ENCODE data around the gene RPS6KL1.

RPS6KL1 gene

DNA sequence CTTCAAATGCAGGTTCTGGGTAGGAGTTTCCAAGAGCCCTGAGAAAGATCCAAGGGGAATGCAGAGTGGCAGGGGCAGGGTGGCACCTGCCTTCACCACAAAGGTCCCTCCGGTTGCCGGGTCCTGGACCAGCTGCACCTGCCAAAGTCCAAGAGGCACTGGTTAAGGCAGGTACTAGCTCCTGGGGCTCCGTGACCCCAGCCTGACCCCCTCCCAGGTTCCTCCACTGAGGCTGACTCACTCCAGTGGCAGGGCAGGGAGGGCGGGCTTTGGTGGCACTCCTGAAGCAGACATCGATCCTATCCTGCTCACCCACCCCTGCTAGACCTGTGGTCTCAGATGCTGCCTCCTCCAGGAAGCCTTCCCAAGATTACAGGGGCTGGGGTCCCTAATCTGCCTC is 11.4 kb downstream of the RPS6KL1 start:
- DNase-seq, result no peak

DNA sequence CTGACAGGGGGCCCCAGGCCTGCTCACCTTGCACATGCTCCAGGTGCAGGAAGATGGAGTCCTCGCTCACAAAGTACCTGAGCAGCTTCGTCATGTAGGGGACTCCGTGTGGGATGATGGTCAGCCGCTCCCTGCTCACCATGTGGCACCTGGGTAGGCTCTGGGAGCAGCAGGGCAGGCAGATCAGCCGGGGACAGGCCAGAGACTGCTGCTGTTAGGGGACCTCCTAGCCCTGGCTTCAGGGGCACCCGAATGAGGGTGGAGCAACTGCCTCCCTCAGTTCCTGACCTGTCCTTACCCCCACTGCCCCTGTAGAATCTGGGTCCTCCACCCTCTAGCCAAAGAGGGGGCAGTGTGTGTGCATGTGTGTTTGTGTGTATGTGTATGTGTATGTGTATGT is 11.8 kb downstream of the RPS6KL1 start:
- no peak for DNase-seq

DNA sequence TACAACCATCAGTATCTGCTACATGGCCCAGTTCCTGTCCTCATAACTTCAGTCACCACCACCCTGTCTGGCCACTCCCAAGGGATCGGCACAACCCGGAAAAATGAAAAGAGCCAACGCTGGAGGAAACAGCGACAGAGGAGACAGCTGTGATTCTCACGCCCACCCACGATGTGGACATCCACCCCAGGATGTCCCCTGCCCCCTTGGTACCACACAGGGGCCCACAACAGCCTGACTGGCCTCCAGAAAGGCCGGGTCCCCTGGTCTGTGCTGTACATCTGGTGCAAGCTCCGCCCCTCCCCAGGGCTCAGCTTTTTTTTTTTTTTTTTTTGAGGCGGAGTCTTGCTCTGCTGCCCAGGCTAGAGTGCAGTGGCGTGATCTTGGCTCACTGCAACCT is 12.5 kb downstream of the RPS6KL1 start:
- DNase-seq, result no peak

DNA sequence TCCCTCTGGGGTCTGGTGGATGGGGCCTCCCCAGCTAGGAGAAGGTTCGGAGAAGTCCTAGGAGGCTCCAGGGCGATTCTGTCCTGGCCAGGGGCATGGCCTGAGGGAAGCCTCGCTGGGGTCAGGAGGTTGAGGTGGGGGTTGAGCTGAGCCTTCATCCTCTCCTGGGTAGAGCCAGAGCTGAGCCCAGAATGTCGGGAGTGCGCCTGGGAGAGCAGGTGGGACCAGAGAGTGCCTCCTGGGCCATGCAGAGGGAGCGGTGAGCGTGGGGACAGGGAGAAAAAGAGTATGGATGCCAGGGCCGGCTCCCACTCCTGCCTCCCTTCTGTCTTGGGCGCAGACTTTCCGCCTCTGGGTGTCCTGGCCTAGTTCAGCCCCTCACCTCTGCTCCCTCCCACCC is 13.1 kb downstream of the RPS6KL1 start:
- DNase-seq, result no peak

DNA sequence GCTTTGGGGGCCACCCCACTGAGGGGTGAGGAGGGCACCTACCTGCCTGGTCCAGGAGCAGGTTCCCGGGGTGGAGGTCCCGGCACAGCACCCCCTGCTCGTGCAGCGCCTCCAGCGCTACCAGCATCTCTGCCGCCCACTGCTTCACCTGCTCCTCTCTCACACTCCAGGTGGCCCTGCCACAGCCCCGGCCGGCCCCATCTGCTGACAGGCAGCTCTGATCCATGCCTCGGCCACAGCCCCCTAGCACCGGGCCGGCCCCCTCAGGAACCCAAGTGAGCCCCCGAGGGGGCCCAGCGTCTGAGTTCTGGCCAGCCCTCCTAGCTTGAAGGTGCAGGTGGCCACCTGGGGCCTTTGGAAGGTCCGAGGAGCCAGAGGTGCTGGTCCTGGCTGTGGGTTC is 13.6 kb downstream of the RPS6KL1 start:
- no peak for DNase-seq

- DNase-seq, result no peak
Observed at GRCh38 chr14:74908861-74909341, 14.2 kb downstream of the RPS6KL1 start.

DNA sequence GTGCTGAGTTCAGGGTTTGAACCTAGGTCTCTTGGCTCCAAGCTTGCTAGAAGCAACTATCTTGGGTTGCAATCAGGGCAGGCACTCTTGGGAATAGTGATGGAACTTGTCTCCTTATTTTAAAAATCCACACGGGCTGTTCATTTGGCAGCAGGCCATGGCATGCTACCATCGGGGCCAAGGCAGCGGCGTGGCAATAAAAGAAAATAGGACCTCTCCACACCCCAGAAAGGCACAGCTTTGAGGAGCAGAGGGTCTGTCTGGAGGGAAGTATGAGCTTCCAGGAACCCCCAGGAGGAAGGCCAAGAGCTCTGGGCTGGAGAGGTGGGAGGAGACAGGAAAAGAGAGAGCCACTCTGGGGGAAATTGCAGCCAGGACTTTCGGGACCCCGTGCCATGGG is 15.3 kb downstream of the RPS6KL1 start:
- DNase-seq, result no peak

DNA sequence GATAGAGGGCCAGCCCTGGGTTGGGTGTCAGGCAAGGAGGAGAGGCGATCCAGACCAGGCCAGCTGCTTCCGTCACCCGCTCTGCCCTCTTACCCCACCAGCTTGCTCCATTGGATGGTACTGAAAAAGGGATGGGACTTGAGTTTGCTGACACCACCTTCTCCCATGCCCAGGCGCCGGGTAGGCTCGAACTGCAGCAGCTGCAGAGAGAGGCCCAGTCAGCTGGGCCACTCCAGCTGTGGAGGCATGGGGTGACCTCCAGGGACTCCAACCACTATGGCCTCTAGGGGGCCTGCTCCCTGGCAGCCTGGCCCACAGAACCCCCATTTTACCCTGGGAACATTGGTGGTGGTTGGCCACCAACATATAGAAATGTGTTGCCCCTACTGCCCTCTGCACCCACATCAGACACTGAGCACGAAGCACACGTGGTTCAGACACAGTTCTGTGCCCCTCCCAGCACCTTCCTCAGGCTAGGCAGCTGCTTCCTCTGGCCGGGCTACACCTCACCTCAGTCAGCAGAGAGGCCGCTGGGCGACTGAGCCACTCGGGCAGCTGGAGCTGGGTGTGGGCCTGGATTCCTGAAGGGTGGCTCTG is 16.0 kb downstream of the RPS6KL1 start:
- no peak for DNase-seq

DNA sequence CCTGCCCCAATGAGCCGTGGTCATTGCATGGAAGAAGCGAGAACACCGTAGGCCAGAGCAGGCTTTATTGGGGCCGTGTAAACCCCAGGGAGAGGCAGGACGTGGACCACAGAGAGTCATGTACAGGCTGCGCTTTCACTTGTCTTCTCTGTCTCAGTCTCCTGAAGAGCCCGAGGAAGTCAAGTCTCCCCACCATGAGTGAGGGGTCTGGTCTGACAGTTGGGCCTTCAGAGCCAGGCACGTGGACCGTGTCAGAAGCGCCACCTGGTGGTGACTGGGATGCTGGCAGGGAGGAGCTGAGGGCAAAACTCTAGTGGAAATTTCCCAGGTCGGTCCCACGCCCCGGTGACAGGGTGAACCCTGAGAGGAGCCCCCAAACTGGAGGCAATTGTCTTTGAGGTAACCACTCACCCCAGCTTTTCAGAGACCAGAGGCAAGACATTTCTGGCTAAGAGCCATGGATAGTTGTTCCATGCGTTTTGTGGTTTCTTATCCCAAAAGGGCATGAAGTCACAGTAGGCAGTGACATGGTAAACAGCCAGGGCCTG is 17.4 kb downstream of the RPS6KL1 start:
- peak; percentile 62 to 79 (median 68) for DNase-seq

DNA sequence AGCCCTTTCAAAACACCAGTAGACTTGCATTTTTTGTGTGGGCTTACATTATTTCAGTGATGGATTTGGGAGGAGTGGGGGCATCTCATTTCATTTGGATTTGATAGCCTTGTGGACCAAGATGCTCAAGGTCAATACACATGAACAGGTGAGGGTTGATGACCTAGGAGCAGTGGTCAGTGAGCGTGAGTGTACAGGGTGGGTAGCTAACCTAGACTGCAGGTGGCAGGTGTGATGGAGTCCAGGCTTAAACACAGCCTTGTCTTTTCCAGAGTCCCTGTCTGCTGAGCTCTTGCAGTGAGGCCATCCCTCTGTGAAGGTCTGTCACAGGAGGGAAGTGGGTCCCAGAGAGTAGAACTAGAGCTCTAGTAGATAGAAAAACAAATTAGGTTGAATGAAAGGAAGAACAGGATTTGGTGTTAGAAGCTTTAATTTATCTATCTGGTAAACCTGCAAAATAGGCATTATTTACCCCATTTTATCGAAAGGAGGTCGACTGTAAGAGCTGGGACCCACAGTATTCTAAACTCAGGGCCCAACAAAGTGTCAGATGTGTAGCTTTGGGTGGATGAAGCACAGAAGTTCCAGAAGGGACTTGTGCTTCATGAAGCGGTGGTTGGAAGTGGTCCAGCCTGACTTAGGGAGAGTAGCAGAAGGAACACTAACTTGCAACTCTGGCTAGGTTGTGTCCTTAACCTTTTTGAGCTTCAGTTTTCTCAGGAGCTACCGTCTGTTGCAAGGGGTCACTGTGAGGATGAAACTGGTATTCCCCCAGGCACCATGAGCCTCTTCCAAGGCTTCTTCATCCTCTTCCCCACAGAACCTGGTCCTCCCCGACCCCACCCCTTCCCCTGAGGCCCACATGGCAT is 18.2 kb downstream of the RPS6KL1 start:
- DNase-seq, result no peak

DNA sequence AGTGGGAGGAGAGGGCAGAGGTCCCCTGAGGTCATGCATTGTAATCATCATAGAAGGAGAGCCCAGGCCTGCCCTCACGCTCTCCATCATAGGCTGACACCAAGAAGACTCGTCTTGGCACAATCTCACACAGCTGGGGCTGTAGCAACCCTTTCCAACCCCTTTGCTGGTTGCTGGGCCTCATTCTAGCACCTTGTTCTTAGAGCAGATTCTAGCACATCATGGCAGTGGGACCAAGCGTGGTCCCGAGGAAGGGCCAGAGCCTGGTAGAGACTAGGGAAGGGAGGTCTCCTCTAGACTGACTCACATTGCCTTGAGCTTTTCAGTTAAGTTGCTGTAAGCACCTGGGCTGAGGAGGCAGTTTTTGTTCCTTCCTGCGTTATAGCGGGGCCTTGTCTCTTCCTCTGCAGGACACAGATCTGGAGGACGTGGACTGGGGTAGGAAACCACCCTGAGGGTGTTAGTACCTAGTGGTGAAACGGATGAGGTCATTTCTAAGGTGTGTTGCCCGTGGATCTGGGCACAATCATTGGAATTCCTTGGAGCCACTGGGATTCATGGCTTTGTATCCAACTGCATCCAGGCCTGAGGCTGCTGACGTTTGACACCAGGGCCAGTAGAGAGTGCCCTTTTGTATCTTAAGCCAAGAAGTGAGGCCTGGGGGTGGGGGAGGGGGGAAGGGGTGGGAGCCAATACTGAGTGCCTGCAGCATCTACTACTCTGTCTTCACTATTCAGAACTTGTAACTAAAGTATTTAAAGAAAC is 19.9 kb downstream of the RPS6KL1 start:
- DNase-seq, result no peak

- no peak for DNase-seq
Observed at GRCh38 chr14:74898694-74899093, 24.4 kb downstream of the RPS6KL1 start.

DNA sequence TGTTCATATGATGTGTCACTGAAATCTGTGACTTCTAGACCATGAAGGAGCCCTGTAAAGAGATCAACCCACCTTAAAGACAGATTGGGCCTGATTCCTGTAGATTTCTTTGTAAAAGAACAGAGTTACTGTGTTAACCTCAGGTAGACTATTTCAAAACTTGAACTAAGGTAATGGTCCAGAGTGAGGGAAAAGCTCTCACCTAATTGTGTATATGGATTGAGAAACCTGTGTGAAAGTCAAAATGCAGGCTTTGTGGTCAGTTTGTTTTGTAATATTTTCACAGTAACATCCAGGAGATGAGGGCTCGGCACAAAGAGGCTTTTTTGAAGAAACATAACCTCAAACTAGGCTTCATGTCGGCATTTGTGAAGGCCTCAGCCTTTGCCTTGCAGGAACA is 25.0 kb downstream of the RPS6KL1 start:
- no peak for DNase-seq

DNA sequence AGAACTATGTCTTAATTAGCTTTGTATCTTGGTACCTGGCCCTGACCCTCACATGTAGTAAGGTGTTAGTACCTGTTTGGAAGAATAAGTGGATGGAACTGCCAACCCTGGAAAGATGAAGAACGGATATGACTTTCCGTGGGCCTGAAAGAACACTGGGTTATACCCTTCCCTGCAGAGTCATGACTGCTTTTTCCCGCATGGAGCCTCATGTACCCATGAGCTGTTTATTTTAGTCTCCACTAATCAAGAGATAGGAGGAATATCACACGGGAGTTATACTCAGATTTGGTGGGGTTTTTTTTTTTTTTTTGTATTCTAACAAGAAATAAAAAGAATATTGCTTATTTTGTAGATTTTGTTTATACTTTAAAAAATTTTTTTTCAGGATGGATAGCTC is 25.4 kb downstream of the RPS6KL1 start:
- DNase-seq, result no peak

DNA sequence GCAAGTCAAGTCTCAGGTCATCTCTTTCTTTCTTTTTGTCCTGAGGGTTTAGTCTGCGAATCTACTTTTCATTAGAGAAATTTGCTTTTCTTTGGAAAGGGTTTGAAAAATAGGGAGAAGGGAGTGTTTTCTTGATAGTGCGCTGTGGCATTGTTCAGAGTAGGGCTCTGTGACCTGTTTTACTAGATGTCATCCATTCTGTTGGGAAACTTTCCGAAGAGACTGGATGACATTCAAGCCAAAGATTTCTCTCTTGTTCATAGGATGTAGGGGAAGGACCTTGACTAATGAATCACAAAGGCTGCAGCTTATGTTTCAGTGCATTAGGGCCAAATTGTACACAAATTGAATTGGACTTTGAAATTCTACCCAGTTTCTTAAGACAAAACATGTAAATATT is 26.7 kb downstream of the RPS6KL1 start:
- DNase-seq, result no peak

DNA sequence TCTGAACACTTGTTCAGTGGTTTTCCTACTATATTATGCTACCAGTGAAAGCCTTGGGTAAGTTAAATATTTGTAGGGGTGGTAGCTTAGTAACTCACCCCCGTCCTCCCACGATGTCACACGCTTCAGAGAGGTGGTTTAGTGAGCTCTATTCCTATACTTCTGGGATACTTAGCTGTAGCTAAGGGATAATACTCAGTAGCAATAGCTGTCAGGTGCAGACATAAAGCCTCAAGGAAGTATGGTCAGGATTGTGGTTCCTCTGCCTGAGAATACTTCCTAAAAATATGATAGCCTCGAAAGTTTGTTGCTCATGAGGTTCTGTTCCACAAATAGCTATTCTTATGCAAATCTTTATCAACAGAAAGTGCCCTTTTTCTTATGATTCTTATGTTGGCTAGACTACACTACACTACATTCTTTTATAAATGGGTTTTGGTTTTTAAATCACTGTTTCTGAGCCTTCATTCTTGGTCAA is 29.4 kb downstream of the RPS6KL1 start:
- DNase-seq, result no peak

- DNase-seq, result no peak
Observed at GRCh38 chr14:74892745-74893144, 30.3 kb downstream of the RPS6KL1 start.

DNA sequence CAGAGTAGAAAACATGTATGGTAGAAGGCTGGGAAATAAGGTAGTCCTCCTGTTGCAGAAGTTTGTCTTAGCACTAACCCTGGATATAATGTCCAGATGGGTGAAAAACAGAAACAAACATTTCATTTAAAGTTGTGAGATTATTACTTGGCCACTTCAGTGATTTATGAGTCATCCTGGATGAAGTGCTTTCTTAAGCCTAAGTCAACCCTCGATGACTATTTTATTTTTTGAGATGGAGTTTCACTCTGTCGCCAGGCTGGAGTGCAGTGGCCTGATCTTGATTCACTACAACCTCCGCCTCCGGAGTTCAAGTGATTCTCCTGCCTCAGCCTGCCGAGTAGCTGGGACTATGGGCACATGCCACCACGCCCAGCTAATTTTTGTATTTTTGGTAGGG is 31.2 kb downstream of the RPS6KL1 start:
- no peak for DNase-seq

GRCh38 chr14:74890262-74890661 is 32.8 kb downstream of the RPS6KL1 start:
- DNase-seq, result no peak

GRCh38 chr14:74888164-74889158 is 34.6 kb downstream of the RPS6KL1 start:
- no peak for DNase-seq

GRCh38 chr14:74886001-74886400 is 37.1 kb downstream of the RPS6KL1 start:
- no peak for DNase-seq
